Activated naive CD4-positive, alpha-beta T cell treated with Interleukin-2 at 50 U/mL for 16 hours (primary cell): ENCODE results near the gene IL9R.
"Not testable (repeated sequence)": the region's sequence is repeated elsewhere in the genome, so short reads cannot be mapped to it uniquely, and the experiment has no call there.

Experiments used
- DNase-seq: peaks from one replicate; pipeline ENCODE4 v3.0.0-alpha.2; 2020

Gene IL9R

GRCh38 chrX:155997436-155997835, at the start of gene IL9R:
IL9R (plus strand) TSS chrX:155997696; CDS start chrX:155997760, 64 bp downstream.
- peak; percentile 55 for DNase-seq

- DNase-seq = no peak
These were observed 48.4 kb upstream of the IL9R start for GRCh38 chrX:155949098-155949497.

GRCh38 chrX:155951237-155951789, 46.2 kb upstream of the IL9R start:
- no peak for DNase-seq

GRCh38 chrX:155953055-155953454, 44.4 kb upstream of the IL9R start:
- no peak for DNase-seq

GRCh38 chrX:155954793-155955192, 42.7 kb upstream of the IL9R start:
- DNase-seq = no peak

GRCh38 chrX:155956099-155956498, 41.4 kb upstream of the IL9R start:
- no peak for DNase-seq

GRCh38 chrX:155956649-155957048, 40.8 kb upstream of the IL9R start:
- no peak for DNase-seq

GRCh38 chrX:155957843-155958242, 39.7 kb upstream of the IL9R start:
- DNase-seq = no peak

- no peak for DNase-seq
These were observed 38.4 kb upstream of the IL9R start for GRCh38 chrX:155959018-155959587.

GRCh38 chrX:155962906-155963305, 34.6 kb upstream of the IL9R start:
- DNase-seq = no peak

- peak; percentile 17 for DNase-seq
These were observed 30.6 kb upstream of the IL9R start for GRCh38 chrX:155966876-155967275.

- no peak for DNase-seq
These were observed 29.7 kb upstream of the IL9R start for GRCh38 chrX:155967653-155968325.

- DNase-seq = no peak
These were observed 29.2 kb upstream of the IL9R start for GRCh38 chrX:155968326-155968661.

GRCh38 chrX:155968791-155969190, 28.7 kb upstream of the IL9R start:
- DNase-seq = no peak

GRCh38 chrX:155971658-155972057, 25.8 kb upstream of the IL9R start:
- not testable (repeated sequence) for DNase-seq

- not testable (repeated sequence) for DNase-seq
These were observed 25.3 kb upstream of the IL9R start for GRCh38 chrX:155972241-155972640.

GRCh38 chrX:155983326-155983725, 14.2 kb upstream of the IL9R start:
- DNase-seq = no peak

- DNase-seq = no peak
These were observed 12.3 kb upstream of the IL9R start for GRCh38 chrX:155985208-155985607.

GRCh38 chrX:155986995-155987394, 10.5 kb upstream of the IL9R start:
- not testable (repeated sequence) for DNase-seq

- no peak for DNase-seq
These were observed 8.6 kb upstream of the IL9R start for GRCh38 chrX:155988859-155989258.

- DNase-seq = no peak
These were observed 4.1 kb upstream of the IL9R start for GRCh38 chrX:155993421-155993820.

GRCh38 chrX:155995321-155995875, 2.1 kb upstream of the IL9R start:
- no peak for DNase-seq

- no peak for DNase-seq
These were observed 620 bp downstream of the IL9R start for GRCh38 chrX:155998116-155998515.

- DNase-seq = no peak
These were observed 1.4 kb downstream of the IL9R start for GRCh38 chrX:155998761-155999510.
